H9 (cell line): Measurements from ENCODE around the gene ANKRA2. TPM values are rescaled to one million over a fixed set of nuclear protein-coding genes. Genes with fewer than 3 reads are reported as not detected.

ENCODE experiments used
- DNase-seq: peaks from one replicate; pipeline ENCODE4 v3.0.0-alpha.2; 2017
- H2AFZ ChIP-seq: one replicate; pipeline ENCODE4 v1.6.1; 2013; ENCODE audit warnings: mild to moderate bottlenecking, low read length, control low read depth, moderate library complexity
- H2AK5ac ChIP-seq: 2 replicates; pipeline ENCODE4 v1.6.1; 2013; ENCODE audit warnings: low read length, control low read depth, mixed read lengths; ENCODE audit not compliant: insufficient read length
- H2BK120ac ChIP-seq: one replicate; pipeline ENCODE4 v1.6.1; 2013; ENCODE audit warnings: low read depth, mild to moderate bottlenecking, low read length, control low read depth, inconsistent platforms; ENCODE audit not compliant: poor library complexity, severe bottlenecking
- H2BK12ac ChIP-seq: 2 replicates; pipeline ENCODE4 v1.6.1; 2013; ENCODE audit warnings: low read length, control low read depth, mixed read lengths, low read depth; ENCODE audit not compliant: insufficient read length
- H2BK15ac ChIP-seq: 2 replicates; pipeline ENCODE4 v1.6.1; 2013; ENCODE audit warnings: low read depth, low read length, control low read depth
- H2BK20ac ChIP-seq: one replicate; pipeline ENCODE4 v1.6.1; 2013; ENCODE audit warnings: low read depth, mild to moderate bottlenecking, low read length, control low read depth, inconsistent platforms; ENCODE audit not compliant: poor library complexity, severe bottlenecking
- H2BK5ac ChIP-seq: 2 replicates; pipeline ENCODE4 v1.6.1; 2013; ENCODE audit warnings: low read length, control low read depth, mixed read lengths; ENCODE audit not compliant: insufficient read length
- H3K14ac ChIP-seq: 2 replicates; pipeline ENCODE4 v1.6.1; 2013; ENCODE audit warnings: low read length, control low read depth; ENCODE audit not compliant: insufficient read depth
- H3K18ac ChIP-seq: 2 replicates; pipeline ENCODE4 v1.6.1; 2013; ENCODE audit warnings: low read depth, mild to moderate bottlenecking, mixed read lengths, low read length, control low read depth; ENCODE audit not compliant: insufficient read length
- H3K23ac ChIP-seq: 2 replicates; pipeline ENCODE4 v1.6.1; 2013; ENCODE audit warnings: low read length, control low read depth, mixed read lengths, low read depth; ENCODE audit not compliant: insufficient read length
- H3K23me2 ChIP-seq: 2 replicates; pipeline ENCODE4 v1.6.1; 2013; ENCODE audit warnings: low read depth, mild to moderate bottlenecking, mixed read lengths, low read length, control low read depth; ENCODE audit not compliant: insufficient read length, poor library complexity, severe bottlenecking
- H3K27ac ChIP-seq: 2 replicates; pipeline ENCODE4 v1.5.1; 2013; ENCODE audit warnings: low read length, control low read depth, mixed read lengths, low read depth; ENCODE audit not compliant: insufficient read length
- H3K27me3 ChIP-seq: 2 replicates; pipeline ENCODE4 v1.6.1; 2013; ENCODE audit warnings: low read length, control low read depth, inconsistent platforms; ENCODE audit not compliant: insufficient read depth
- H3K4ac ChIP-seq: 2 replicates; pipeline ENCODE4 v1.6.1; 2013; ENCODE audit warnings: low read depth, mild to moderate bottlenecking, control low read depth, inconsistent platforms, low read length, moderate library complexity
- H3K4me1 ChIP-seq: 2 replicates; pipeline ENCODE4 v1.6.1; 2013; ENCODE audit warnings: low read length, control low read depth, inconsistent platforms; ENCODE audit not compliant: insufficient read depth
- H3K4me2 ChIP-seq: 2 replicates; pipeline ENCODE4 v1.6.1; 2013; ENCODE audit warnings: low read length, control low read depth, mixed read lengths; ENCODE audit not compliant: insufficient read length, insufficient read depth
- H3K56ac ChIP-seq: 2 replicates; pipeline ENCODE4 v1.6.1; 2013; ENCODE audit warnings: low read depth, mild to moderate bottlenecking, mixed read lengths, low read length, control low read depth; ENCODE audit not compliant: insufficient read length
- H3K79me1 ChIP-seq: 2 replicates; pipeline ENCODE4 v1.6.1; 2013; ENCODE audit warnings: low read depth, mild to moderate bottlenecking, moderate library complexity, low read length, control low read depth, inconsistent platforms; ENCODE audit not compliant: insufficient read depth, poor library complexity, severe bottlenecking
- H3K79me2 ChIP-seq: 2 replicates; pipeline ENCODE4 v1.6.1; 2013; ENCODE audit warnings: low read length, control low read depth, inconsistent platforms; ENCODE audit not compliant: insufficient read depth
- H3K9ac ChIP-seq: 2 replicates; pipeline ENCODE4 v1.6.1; 2013; ENCODE audit warnings: low read length, control low read depth, mixed read lengths; ENCODE audit not compliant: insufficient read length; ENCODE audit errors: extremely low read depth
- H3K9me3 ChIP-seq: one replicate; pipeline ENCODE4 v1.6.1; 2013; ENCODE audit warnings: low read depth, low read length, inconsistent platforms; ENCODE audit not compliant: control insufficient read depth
- H3T11ph ChIP-seq: one replicate; pipeline ENCODE4 v1.6.1; 2013; ENCODE audit warnings: mild to moderate bottlenecking, low read length, control low read depth, inconsistent platforms
- H4K20me1 ChIP-seq: one replicate; pipeline ENCODE4 v1.6.1; 2013; ENCODE audit not compliant: control insufficient read depth, insufficient read length, insufficient read depth
- H4K5ac ChIP-seq: 2 replicates; pipeline ENCODE4 v1.6.1; 2013; ENCODE audit warnings: low read depth, mild to moderate bottlenecking, mixed read lengths, low read length, control low read depth; ENCODE audit not compliant: insufficient read length
- H4K8ac ChIP-seq: replicated peaks from 2 replicates; pipeline ENCODE4 v1.6.1; 2013; ENCODE audit warnings: low read length, control low read depth, mixed read lengths, low read depth; ENCODE audit not compliant: insufficient read length
- H4K91ac ChIP-seq: 2 replicates; pipeline ENCODE4 v1.6.1; 2013; ENCODE audit warnings: low read depth, mild to moderate bottlenecking, moderate library complexity, mixed read lengths, low read length, control low read depth; ENCODE audit not compliant: insufficient read length
- H3K27ac Mint-ChIP-seq, 3 experiments: 2 replicates in 2 of 3; 3 replicates in 1 of 3; pipeline ENCODE4 v1.8.0; 2020 to 2021; ENCODE audit warnings: mixed read lengths in 3 of 3, mild to moderate bottlenecking in 1 of 3, moderate library complexity in 1 of 3
- H3K27me3 Mint-ChIP-seq: 2 replicates; pipeline ENCODE4 v1.8.0; 2021; ENCODE audit warnings: low read depth, mild to moderate bottlenecking, moderate library complexity, mixed read lengths
- H3K36me3 Mint-ChIP-seq, 3 experiments: 2 replicates in 2 of 3; 3 replicates in 1 of 3; pipeline ENCODE4 v1.8.0; 2020 to 2021; ENCODE audit warnings: low read depth in 3 of 3, mixed read lengths in 3 of 3; ENCODE audit not compliant: insufficient read depth in 1 of 3
- H3K4me1 Mint-ChIP-seq, 2 experiments: 2 replicates each; pipeline ENCODE4 v1.8.0; 2020; ENCODE audit warnings: mixed read lengths in 2 of 2
- H3K4me3 Mint-ChIP-seq, 2 experiments: 2 replicates in 1 of 2; 3 replicates in 1 of 2; pipeline ENCODE4 v1.8.0; 2020 to 2021; ENCODE audit warnings: mild to moderate bottlenecking in 2 of 2, mixed read lengths in 2 of 2, moderate library complexity in 1 of 2
- H3K9me3 Mint-ChIP-seq, 2 experiments: 2 replicates in 1 of 2; 3 replicates in 1 of 2; pipeline ENCODE4 v1.8.0; 2020; ENCODE audit warnings: mild to moderate bottlenecking in 2 of 2, mixed read lengths in 2 of 2, moderate library complexity in 1 of 2
- CTCF ChIP-seq: fragments of 200-600 bp; sonication (generic); conservative IDR thresholded peaks from 3 replicates; pipeline ENCODE4 v1.8.0; 2021; ENCODE audit warnings: antibody characterized with exemption, mild to moderate bottlenecking
- WGBS: extraction: QIAGEN DNeasy Blood & Tissue Kit; methylation state at CpG from one replicate; pipeline ENCODE4 v1.1.7; 2013; ENCODE audit warnings: missing lambda C conversion rate, low lambda C conversion rate, mixed read lengths; ENCODE audit not compliant: insufficient read length; ENCODE audit errors: extremely low coverage; 5-methylcytosine and 5-hydroxymethylcytosine counted together
- total RNA-seq: library from RNA; stranded (reverse); gene quantifications from 2 replicates; pipeline ENCODE4 v1.2.1, GENCODE V29; 2021

Gene ANKRA2
- total RNA-seq, 1 experiment from 2014 or later, result 8.9 TPM

DNA sequence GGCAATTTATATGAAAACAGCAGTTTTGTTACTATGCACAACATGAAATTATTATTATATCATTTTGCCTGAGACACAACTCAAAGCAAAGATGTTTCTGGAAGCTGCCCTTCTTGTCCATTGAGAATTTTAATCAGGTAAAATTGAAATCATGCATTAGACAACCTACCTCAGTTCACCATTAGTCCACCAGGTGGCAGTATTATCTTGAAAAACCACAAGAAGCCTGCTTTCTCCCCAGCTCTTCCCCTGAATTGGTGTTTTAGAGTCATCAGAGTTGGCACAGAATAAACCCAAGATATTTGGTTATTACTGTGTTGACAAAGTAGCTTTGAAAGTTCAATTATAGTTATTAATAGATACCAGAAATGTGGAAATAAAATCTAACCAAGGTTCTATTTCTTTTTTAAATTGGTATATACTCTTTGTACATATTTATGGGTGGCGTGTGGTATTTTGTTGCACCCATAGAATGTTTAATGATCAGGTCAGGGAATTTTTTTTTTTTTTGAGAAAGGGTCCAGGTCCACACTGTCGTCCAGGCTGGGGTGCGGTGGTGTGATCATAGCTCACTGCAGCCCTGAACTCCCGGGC is 25.8 kb upstream of the ANKRA2 start:
- no peak overlapping the region for H3K27ac Mint-ChIP-seq
- TF ChIP-seq CTCF, result peak; percentile 88
- no peak for DNase-seq

More for the DNA sequence above, 25.8 kb upstream of the ANKRA2 start:
- Histone ChIP-seq H2BK12ac (no peak overlapping the region), H3K4me2 (no peak overlapping the region), H2BK15ac (no peak overlapping the region), H3K4me1 (no peaks in the 10 kb centered on the region), H3T11ph (no peak overlapping the region), H3K79me2 (no peaks in the 10 kb centered on the region), H3K23ac (no peak overlapping the region), H3K27ac (no peak overlapping the region), H3K4ac (no peak overlapping the region), H2BK20ac (no peak overlapping the region), H4K91ac (no peak overlapping the region), H3K9me3 (no peaks in the 10 kb centered on the region), H3K18ac (no peak overlapping the region), H2AFZ (no peak overlapping the region), H2BK120ac (no peak overlapping the region), H3K9ac (no peak overlapping the region), H3K56ac (no peak overlapping the region), H2BK5ac (no peak overlapping the region), H4K5ac (no peak overlapping the region), H3K79me1 (no peaks in the 10 kb centered on the region), H2AK5ac (no peak overlapping the region), H3K14ac (no peak overlapping the region), H4K8ac (no peak overlapping the region), H3K27me3 (no peaks in the 10 kb centered on the region), H4K20me1 (no peaks in the 10 kb centered on the region), H3K23me2 (no peaks in the 10 kb centered on the region)
- Mint-ChIP-seq H3K36me3 (peaks cover 0 to 2% (median 0%) of the 10 kb centered on the region in 3 experiments; a peak in 1 of 7 replicates), H3K27me3 (no peaks in the 10 kb centered on the region), H3K4me3 (no peak overlapping the region), H3K9me3 (no peaks in the 10 kb centered on the region), H3K4me1 (no peaks in the 10 kb centered on the region)
- no CpG with 5 or more reads among the region's 4 CpGs for WGBS
